Neural progenitor cell (in vitro differentiated cells): ENCODE results near the gene RNF150.

Experiments used
- EZH2 ChIP-seq: fragments of 200-600 bp; sonication (generic); IDR thresholded peaks from 2 replicates; pipeline ENCODE4 v1.6.1; 2017; ENCODE audit warnings: antibody characterized with exemption, mild to moderate bottlenecking, moderate library complexity
- EZH2phosphoT487 ChIP-seq: fragments of 200-600 bp; sonication (generic); IDR thresholded peaks from 2 replicates; pipeline ENCODE4 v1.6.1; 2017; ENCODE audit warnings: antibody characterized with exemption
- TF ChIP-seq, protein P1 (sequence below): fragments of 200-600 bp; sonication (generic); IDR thresholded peaks from 2 replicates; pipeline ENCODE4 v1.5.1; 2017; ENCODE audit warnings: antibody characterized with exemption, mild to moderate bottlenecking

DNA sequence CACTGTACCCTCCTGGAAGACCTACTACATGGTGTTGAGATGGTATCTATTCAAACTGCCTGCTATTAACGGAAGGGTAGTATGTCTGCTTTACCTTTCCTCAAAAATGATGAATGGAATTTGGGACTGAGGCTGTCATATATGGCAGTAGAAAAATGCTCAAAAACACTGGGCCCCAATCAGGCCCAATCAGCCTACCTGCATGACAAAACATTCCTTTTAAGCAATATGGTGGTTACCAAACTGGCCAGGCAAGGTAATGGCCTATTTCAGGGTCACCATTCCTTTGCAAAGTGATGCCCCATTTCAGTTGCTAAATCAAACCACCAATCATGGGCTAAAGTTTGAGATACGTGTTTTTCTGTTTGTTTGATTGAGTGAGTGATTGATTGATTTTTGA lies 14.9 kb downstream of the RNF150 start:
- TF ChIP-seq, protein P1, sequence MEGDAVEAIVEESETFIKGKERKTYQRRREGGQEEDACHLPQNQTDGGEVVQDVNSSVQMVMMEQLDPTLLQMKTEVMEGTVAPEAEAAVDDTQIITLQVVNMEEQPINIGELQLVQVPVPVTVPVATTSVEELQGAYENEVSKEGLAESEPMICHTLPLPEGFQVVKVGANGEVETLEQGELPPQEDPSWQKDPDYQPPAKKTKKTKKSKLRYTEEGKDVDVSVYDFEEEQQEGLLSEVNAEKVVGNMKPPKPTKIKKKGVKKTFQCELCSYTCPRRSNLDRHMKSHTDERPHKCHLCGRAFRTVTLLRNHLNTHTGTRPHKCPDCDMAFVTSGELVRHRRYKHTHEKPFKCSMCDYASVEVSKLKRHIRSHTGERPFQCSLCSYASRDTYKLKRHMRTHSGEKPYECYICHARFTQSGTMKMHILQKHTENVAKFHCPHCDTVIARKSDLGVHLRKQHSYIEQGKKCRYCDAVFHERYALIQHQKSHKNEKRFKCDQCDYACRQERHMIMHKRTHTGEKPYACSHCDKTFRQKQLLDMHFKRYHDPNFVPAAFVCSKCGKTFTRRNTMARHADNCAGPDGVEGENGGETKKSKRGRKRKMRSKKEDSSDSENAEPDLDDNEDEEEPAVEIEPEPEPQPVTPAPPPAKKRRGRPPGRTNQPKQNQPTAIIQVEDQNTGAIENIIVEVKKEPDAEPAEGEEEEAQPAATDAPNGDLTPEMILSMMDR = no peak
- TF ChIP-seq EZH2 (no peak), EZH2phosphoT487 (no peak)
